H9 (cell line): ENCODE results near the gene PUM1. TPM values are rescaled to one million over a fixed set of nuclear protein-coding genes. Genes with fewer than 3 reads are reported as not detected.

Experiments
- DNase-seq: peaks from one replicate; pipeline ENCODE4 v3.0.0-alpha.2; 2017
- H2AFZ ChIP-seq: one replicate; pipeline ENCODE4 v1.6.1; 2013; ENCODE audit warnings: mild to moderate bottlenecking, low read length, control low read depth, moderate library complexity
- H2AK5ac ChIP-seq: 2 replicates; pipeline ENCODE4 v1.6.1; 2013; ENCODE audit warnings: low read length, control low read depth, mixed read lengths; ENCODE audit not compliant: insufficient read length
- H2BK120ac ChIP-seq: one replicate; pipeline ENCODE4 v1.6.1; 2013; ENCODE audit warnings: low read depth, mild to moderate bottlenecking, low read length, control low read depth, inconsistent platforms; ENCODE audit not compliant: poor library complexity, severe bottlenecking
- H2BK12ac ChIP-seq: 2 replicates; pipeline ENCODE4 v1.6.1; 2013; ENCODE audit warnings: low read length, control low read depth, mixed read lengths, low read depth; ENCODE audit not compliant: insufficient read length
- H2BK15ac ChIP-seq: 2 replicates; pipeline ENCODE4 v1.6.1; 2013; ENCODE audit warnings: low read depth, low read length, control low read depth
- H2BK20ac ChIP-seq: one replicate; pipeline ENCODE4 v1.6.1; 2013; ENCODE audit warnings: low read depth, mild to moderate bottlenecking, low read length, control low read depth, inconsistent platforms; ENCODE audit not compliant: poor library complexity, severe bottlenecking
- H2BK5ac ChIP-seq: 2 replicates; pipeline ENCODE4 v1.6.1; 2013; ENCODE audit warnings: low read length, control low read depth, mixed read lengths; ENCODE audit not compliant: insufficient read length
- H3K14ac ChIP-seq: 2 replicates; pipeline ENCODE4 v1.6.1; 2013; ENCODE audit warnings: low read length, control low read depth; ENCODE audit not compliant: insufficient read depth
- H3K18ac ChIP-seq: 2 replicates; pipeline ENCODE4 v1.6.1; 2013; ENCODE audit warnings: low read depth, mild to moderate bottlenecking, mixed read lengths, low read length, control low read depth; ENCODE audit not compliant: insufficient read length
- H3K23ac ChIP-seq: 2 replicates; pipeline ENCODE4 v1.6.1; 2013; ENCODE audit warnings: low read length, control low read depth, mixed read lengths, low read depth; ENCODE audit not compliant: insufficient read length
- H3K23me2 ChIP-seq: 2 replicates; pipeline ENCODE4 v1.6.1; 2013; ENCODE audit warnings: low read depth, mild to moderate bottlenecking, mixed read lengths, low read length, control low read depth; ENCODE audit not compliant: insufficient read length, poor library complexity, severe bottlenecking
- H3K27ac ChIP-seq: 2 replicates; pipeline ENCODE4 v1.5.1; 2013; ENCODE audit warnings: low read length, control low read depth, mixed read lengths, low read depth; ENCODE audit not compliant: insufficient read length
- H3K27me3 ChIP-seq: 2 replicates; pipeline ENCODE4 v1.6.1; 2013; ENCODE audit warnings: low read length, control low read depth, inconsistent platforms; ENCODE audit not compliant: insufficient read depth
- H3K4ac ChIP-seq: 2 replicates; pipeline ENCODE4 v1.6.1; 2013; ENCODE audit warnings: low read depth, mild to moderate bottlenecking, control low read depth, inconsistent platforms, low read length, moderate library complexity
- H3K4me1 ChIP-seq: 2 replicates; pipeline ENCODE4 v1.6.1; 2013; ENCODE audit warnings: low read length, control low read depth, inconsistent platforms; ENCODE audit not compliant: insufficient read depth
- H3K4me2 ChIP-seq: 2 replicates; pipeline ENCODE4 v1.6.1; 2013; ENCODE audit warnings: low read length, control low read depth, mixed read lengths; ENCODE audit not compliant: insufficient read length, insufficient read depth
- H3K56ac ChIP-seq: 2 replicates; pipeline ENCODE4 v1.6.1; 2013; ENCODE audit warnings: low read depth, mild to moderate bottlenecking, mixed read lengths, low read length, control low read depth; ENCODE audit not compliant: insufficient read length
- H3K79me1 ChIP-seq: 2 replicates; pipeline ENCODE4 v1.6.1; 2013; ENCODE audit warnings: low read depth, mild to moderate bottlenecking, moderate library complexity, low read length, control low read depth, inconsistent platforms; ENCODE audit not compliant: insufficient read depth, poor library complexity, severe bottlenecking
- H3K79me2 ChIP-seq: 2 replicates; pipeline ENCODE4 v1.6.1; 2013; ENCODE audit warnings: low read length, control low read depth, inconsistent platforms; ENCODE audit not compliant: insufficient read depth
- H3K9ac ChIP-seq: 2 replicates; pipeline ENCODE4 v1.6.1; 2013; ENCODE audit warnings: low read length, control low read depth, mixed read lengths; ENCODE audit not compliant: insufficient read length; ENCODE audit errors: extremely low read depth
- H3K9me3 ChIP-seq: one replicate; pipeline ENCODE4 v1.6.1; 2013; ENCODE audit warnings: low read depth, low read length, inconsistent platforms; ENCODE audit not compliant: control insufficient read depth
- H3T11ph ChIP-seq: one replicate; pipeline ENCODE4 v1.6.1; 2013; ENCODE audit warnings: mild to moderate bottlenecking, low read length, control low read depth, inconsistent platforms
- H4K20me1 ChIP-seq: one replicate; pipeline ENCODE4 v1.6.1; 2013; ENCODE audit not compliant: control insufficient read depth, insufficient read length, insufficient read depth
- H4K5ac ChIP-seq: 2 replicates; pipeline ENCODE4 v1.6.1; 2013; ENCODE audit warnings: low read depth, mild to moderate bottlenecking, mixed read lengths, low read length, control low read depth; ENCODE audit not compliant: insufficient read length
- H4K8ac ChIP-seq: replicated peaks from 2 replicates; pipeline ENCODE4 v1.6.1; 2013; ENCODE audit warnings: low read length, control low read depth, mixed read lengths, low read depth; ENCODE audit not compliant: insufficient read length
- H4K91ac ChIP-seq: 2 replicates; pipeline ENCODE4 v1.6.1; 2013; ENCODE audit warnings: low read depth, mild to moderate bottlenecking, moderate library complexity, mixed read lengths, low read length, control low read depth; ENCODE audit not compliant: insufficient read length
- H3K27ac Mint-ChIP-seq, 3 experiments: 2 replicates in 2 of 3; 3 replicates in 1 of 3; pipeline ENCODE4 v1.8.0; 2020 to 2021; ENCODE audit warnings: mixed read lengths in 3 of 3, mild to moderate bottlenecking in 1 of 3, moderate library complexity in 1 of 3
- H3K27me3 Mint-ChIP-seq: 2 replicates; pipeline ENCODE4 v1.8.0; 2021; ENCODE audit warnings: low read depth, mild to moderate bottlenecking, moderate library complexity, mixed read lengths
- H3K36me3 Mint-ChIP-seq, 3 experiments: 2 replicates in 2 of 3; 3 replicates in 1 of 3; pipeline ENCODE4 v1.8.0; 2020 to 2021; ENCODE audit warnings: low read depth in 3 of 3, mixed read lengths in 3 of 3; ENCODE audit not compliant: insufficient read depth in 1 of 3
- H3K4me1 Mint-ChIP-seq, 2 experiments: 2 replicates each; pipeline ENCODE4 v1.8.0; 2020; ENCODE audit warnings: mixed read lengths in 2 of 2
- H3K4me3 Mint-ChIP-seq, 2 experiments: 2 replicates in 1 of 2; 3 replicates in 1 of 2; pipeline ENCODE4 v1.8.0; 2020 to 2021; ENCODE audit warnings: mild to moderate bottlenecking in 2 of 2, mixed read lengths in 2 of 2, moderate library complexity in 1 of 2
- H3K9me3 Mint-ChIP-seq, 2 experiments: 2 replicates in 1 of 2; 3 replicates in 1 of 2; pipeline ENCODE4 v1.8.0; 2020; ENCODE audit warnings: mild to moderate bottlenecking in 2 of 2, mixed read lengths in 2 of 2, moderate library complexity in 1 of 2
- total RNA-seq: library from RNA; stranded (reverse); gene quantifications from 2 replicates; pipeline ENCODE4 v1.2.1, GENCODE V29; 2021
- TF ChIP-seq, protein P1 (sequence below): fragments of 200-600 bp; sonication (generic); conservative IDR thresholded peaks from 3 replicates; pipeline ENCODE4 v1.8.0; 2021; ENCODE audit warnings: antibody characterized with exemption, mild to moderate bottlenecking

Gene PUM1
- total RNA-seq, 1 experiment from 2014 or later = 164 TPM

DNA sequence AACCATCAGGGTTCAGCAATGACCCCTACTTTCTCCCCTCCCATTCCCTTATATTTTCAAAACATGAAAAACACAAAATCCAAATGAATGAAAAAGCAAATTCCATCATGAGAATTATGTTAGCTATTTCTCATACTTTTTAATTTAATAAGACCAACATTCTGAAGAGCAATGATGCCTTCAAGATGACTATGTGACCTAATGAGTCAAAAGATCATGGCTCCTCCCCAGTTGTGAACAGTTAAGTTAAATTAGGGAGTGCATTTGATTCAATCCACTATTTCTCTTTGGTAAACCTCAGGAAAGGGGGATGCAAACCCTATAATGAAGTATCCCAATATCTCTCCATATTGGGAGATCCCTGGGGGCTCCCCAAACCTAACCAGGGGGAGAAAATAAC is 36.5 kb downstream of the PUM1 start:
- Mint-ChIP-seq H3K9me3 (no peaks in the 10 kb centered on the region), H3K4me3 (no peak overlapping the region), H3K27me3 (no peaks in the 10 kb centered on the region), H3K36me3 (peaks cover 8 to 32% (median 30%) of the 10 kb centered on the region in 3 experiments; a peak in 6 of 7 replicates), H3K27ac (peak overlapping the region in 1 of 3 experiments; percentile 38; a peak in 1 of 7 replicates), H3K4me1 (peaks cover 60 to 76% of the 10 kb centered on the region in 2 experiments)
- Histone ChIP-seq H4K20me1 (no peaks in the 10 kb centered on the region), H2BK5ac (no peak overlapping the region), H3K27me3 (no peaks in the 10 kb centered on the region), H2AK5ac (no peak overlapping the region), H3K23ac (no peak overlapping the region), H3K4me2 (no peak overlapping the region), H2BK120ac (no peak overlapping the region), H3K9ac (no peak overlapping the region), H4K5ac (no peak overlapping the region), H3K14ac (no peak overlapping the region), H2BK15ac (no peak overlapping the region), H3K27ac (no peak overlapping the region), H4K8ac (no peak overlapping the region), H3K79me1 (peaks cover 5% of the 10 kb centered on the region), H3K18ac (no peak overlapping the region), H2AFZ (no peak overlapping the region), H2BK12ac (no peak overlapping the region), H3K79me2 (peaks cover 31% of the 10 kb centered on the region), H3K4me1 (peaks cover 7% of the 10 kb centered on the region; the same call in 1 of the 2 replicates), H3K23me2 (no peaks in the 10 kb centered on the region), H3T11ph (no peak overlapping the region), H3K9me3 (no peaks in the 10 kb centered on the region), H3K4ac (no peak overlapping the region), H3K56ac (no peak overlapping the region), H4K91ac (no peak overlapping the region), H2BK20ac (no peak overlapping the region)
- TF ChIP-seq, protein P1, sequence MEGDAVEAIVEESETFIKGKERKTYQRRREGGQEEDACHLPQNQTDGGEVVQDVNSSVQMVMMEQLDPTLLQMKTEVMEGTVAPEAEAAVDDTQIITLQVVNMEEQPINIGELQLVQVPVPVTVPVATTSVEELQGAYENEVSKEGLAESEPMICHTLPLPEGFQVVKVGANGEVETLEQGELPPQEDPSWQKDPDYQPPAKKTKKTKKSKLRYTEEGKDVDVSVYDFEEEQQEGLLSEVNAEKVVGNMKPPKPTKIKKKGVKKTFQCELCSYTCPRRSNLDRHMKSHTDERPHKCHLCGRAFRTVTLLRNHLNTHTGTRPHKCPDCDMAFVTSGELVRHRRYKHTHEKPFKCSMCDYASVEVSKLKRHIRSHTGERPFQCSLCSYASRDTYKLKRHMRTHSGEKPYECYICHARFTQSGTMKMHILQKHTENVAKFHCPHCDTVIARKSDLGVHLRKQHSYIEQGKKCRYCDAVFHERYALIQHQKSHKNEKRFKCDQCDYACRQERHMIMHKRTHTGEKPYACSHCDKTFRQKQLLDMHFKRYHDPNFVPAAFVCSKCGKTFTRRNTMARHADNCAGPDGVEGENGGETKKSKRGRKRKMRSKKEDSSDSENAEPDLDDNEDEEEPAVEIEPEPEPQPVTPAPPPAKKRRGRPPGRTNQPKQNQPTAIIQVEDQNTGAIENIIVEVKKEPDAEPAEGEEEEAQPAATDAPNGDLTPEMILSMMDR = no peak
- no peak for DNase-seq
